Raji (cell line): Measurements from ENCODE around the gene HBA2.
"Not testable (repeated sequence)": the region's sequence is repeated elsewhere in the genome, so short reads cannot be mapped to it uniquely, and the experiment has no call there.

Source experiments
- POLR2A ChIP-seq: IDR thresholded peaks from 2 replicates; pipeline ENCODE4 v1.6.1; 2011; ENCODE audit warnings: low read depth, low read length, control low read depth; ENCODE audit not compliant: insufficient read depth

The HBA2 gene

DNA sequence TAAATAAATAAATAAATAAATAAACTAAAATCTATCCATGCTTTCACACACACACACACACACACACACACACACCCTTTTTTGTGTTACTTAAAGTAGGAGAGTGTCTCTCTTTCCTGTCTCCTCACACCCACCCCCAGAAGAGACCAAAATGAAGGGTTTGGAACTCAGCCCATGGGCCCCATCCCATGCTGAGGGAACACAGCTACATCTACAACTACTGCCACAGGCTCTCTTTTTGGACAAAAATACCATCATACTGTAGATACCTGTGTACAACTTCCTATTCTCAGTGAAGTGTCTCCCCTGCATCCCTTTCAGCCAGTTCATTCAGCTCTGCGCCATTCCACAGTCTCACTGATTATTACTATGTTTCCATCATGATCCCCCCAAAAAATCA lies 1.9 kb upstream of the HBA2 start:
- TF ChIP-seq POLR2A = no peak

DNA sequence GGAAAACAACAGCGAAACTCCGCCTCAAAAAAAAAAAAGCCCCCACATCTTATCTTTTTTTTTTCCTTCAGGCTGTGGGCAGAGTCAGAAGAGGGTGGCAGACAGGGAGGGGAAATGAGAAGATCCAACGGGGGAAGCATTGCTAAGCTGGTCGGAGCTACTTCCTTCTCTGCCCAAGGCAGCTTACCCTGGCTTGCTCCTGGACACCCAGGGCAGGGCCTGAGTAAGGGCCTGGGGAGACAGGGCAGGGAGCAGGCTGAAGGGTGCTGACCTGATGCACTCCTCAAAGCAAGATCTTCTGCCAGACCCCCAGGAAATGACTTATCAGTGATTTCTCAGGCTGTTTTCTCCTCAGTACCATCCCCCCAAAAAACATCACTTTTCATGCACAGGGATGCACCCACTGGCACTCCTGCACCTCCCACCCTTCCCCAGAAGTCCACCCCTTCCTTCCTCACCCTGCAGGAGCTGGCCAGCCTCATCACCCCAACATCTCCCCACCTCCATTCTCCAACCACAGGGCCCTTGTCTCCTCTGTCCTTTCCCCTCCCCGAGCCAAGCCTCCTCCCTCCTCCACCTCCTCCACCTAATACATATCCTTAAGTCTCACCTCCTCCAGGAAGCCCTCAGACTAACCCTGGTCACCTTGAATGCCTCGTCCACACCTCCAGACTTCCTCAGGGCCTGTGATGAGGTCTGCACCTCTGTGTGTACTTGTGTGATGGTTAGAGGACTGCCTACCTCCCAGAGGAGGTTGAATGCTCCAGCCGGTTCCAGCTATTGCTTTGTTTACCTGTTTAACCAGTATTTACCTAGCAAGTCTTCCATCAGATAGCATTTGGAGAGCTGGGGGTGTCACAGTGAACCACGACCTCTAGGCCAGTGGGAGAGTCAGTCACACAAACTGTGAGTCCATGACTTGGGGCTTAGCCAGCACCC lies 2.6 kb downstream of the HBA2 start:
- TF ChIP-seq POLR2A = no peak

DNA sequence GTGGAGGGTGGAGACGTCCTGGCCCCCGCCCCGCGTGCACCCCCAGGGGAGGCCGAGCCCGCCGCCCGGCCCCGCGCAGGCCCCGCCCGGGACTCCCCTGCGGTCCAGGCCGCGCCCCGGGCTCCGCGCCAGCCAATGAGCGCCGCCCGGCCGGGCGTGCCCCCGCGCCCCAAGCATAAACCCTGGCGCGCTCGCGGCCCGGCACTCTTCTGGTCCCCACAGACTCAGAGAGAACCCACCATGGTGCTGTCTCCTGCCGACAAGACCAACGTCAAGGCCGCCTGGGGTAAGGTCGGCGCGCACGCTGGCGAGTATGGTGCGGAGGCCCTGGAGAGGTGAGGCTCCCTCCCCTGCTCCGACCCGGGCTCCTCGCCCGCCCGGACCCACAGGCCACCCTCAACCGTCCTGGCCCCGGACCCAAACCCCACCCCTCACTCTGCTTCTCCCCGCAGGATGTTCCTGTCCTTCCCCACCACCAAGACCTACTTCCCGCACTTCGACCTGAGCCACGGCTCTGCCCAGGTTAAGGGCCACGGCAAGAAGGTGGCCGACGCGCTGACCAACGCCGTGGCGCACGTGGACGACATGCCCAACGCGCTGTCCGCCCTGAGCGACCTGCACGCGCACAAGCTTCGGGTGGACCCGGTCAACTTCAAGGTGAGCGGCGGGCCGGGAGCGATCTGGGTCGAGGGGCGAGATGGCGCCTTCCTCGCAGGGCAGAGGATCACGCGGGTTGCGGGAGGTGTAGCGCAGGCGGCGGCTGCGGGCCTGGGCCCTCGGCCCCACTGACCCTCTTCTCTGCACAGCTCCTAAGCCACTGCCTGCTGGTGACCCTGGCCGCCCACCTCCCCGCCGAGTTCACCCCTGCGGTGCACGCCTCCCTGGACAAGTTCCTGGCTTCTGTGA lies 4.1 kb downstream of the HBA2 start, which contains the start of gene HBA1:
HBA1 (plus strand) TSS at position 204 of the 906 bp plus-strand sequence; CDS start at position 241, 37 bp downstream.
- not testable (repeated sequence) for TF ChIP-seq POLR2A

DNA sequence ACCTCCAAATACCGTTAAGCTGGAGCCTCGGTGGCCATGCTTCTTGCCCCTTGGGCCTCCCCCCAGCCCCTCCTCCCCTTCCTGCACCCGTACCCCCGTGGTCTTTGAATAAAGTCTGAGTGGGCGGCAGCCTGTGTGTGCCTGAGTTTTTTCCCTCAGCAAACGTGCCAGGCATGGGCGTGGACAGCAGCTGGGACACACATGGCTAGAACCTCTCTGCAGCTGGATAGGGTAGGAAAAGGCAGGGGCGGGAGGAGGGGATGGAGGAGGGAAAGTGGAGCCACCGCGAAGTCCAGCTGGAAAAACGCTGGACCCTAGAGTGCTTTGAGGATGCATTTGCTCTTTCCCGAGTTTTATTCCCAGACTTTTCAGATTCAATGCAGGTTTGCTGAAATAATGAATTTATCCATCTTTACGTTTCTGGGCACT lies 4.7 kb downstream of the HBA2 start:
- no peak for TF ChIP-seq POLR2A

DNA sequence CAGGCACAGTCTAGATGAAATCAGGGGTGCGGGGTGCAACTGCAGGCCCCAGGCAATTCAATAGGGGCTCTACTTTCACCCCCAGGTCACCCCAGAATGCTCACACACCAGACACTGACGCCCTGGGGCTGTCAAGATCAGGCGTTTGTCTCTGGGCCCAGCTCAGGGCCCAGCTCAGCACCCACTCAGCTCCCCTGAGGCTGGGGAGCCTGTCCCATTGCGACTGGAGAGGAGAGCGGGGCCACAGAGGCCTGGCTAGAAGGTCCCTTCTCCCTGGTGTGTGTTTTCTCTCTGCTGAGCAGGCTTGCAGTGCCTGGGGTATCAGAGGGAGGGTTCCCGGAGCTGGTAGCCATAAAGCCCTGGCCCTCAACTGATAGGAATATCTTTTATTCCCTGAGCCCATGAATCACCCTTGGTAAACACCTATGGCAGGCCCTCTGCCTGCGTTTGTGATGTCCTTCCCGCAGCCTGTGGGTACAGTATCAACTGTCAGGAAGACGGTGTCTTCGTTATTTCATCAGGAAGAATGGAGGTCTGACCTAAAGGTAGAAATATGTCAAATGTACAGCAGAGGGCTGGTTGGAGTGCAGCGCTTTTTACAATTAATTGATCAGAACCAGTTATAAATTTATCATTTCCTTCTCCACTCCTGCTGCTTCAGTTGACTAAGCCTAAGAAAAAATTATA lies 5.4 kb downstream of the HBA2 start:
- TF ChIP-seq POLR2A = no peak

DNA sequence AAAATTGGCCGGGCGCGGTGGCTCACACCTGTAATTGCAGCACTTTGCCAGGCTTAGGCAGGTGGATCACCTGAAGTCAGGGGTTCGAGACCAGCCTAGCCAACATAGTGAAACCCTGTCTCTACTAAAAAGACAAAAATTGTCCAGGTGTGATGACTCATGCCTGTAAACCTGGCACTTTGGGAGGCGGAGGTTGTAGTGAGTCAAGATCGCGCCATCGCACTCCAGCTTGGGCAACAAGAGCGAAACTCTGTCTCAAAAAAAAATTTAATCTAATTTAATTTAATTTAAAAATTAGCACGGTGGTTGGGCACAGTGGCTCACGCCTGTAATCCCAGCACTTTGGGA lies 6.0 kb downstream of the HBA2 start:
- TF ChIP-seq POLR2A = no peak

DNA sequence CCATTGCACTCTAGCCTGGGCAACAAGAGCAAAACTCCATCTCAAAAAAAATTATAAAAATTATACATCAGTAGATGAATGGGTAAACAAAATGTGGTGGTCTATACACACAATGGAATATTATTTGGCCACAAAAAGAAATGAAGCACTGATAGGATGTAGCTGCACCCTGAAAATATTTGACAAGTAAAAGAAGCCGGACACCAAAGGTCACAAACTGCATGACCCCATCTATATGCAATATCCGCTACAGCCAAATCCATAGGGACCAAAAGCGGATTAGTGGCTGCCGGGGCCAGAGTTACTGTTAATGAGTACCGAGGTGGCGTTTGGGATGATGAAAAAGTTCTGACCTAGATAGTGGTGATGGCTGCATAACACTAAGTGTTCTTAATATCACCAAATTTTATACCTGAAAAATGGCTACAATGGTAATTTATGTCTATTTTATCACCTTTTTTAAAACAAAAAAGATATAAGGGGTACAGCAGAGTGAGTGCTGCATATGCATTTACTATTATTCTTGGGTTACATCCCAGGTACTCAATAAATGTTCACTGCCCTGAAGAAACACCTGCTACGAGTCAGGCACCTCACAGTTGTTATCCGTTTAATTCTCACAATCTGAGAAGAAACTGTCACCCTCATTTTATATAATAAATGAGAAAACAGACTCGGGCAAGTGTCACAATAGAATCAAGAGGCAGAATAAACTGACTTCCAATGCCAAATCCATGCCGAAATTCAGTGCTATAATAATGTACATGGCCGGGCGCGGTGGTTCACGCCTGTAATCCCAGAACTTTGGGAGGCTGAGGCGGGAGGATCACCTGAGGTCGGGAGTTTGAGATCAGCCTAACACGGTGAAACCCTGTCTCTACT lies 6.8 kb downstream of the HBA2 start:
- TF ChIP-seq POLR2A = no peak

DNA sequence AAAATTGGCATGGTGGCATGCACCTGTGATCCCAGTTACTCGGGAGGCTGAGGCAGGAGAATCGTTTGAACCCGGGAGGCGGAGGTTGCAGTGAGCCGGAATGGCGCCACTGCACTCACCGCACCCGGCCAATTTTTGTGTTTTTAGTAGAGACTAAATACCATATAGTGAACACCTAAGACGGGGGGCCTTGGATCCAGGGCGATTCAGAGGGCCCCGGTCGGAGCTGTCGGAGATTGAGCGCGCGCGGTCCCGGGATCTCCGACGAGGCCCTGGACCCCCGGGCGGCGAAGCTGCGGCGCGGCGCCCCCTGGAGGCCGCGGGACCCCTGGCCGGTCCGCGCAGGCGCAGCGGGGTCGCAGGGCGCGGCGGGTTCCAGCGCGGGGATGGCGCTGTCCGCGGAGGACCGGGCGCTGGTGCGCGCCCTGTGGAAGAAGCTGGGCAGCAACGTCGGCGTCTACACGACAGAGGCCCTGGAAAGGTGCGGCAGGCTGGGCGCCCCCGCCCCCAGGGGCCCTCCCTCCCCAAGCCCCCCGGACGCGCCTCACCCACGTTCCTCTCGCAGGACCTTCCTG lies 7.5 kb downstream of the HBA2 start, which contains the start of gene HBQ1:
HBQ1 (plus strand) TSS at position 359 of the 575 bp plus-strand sequence; CDS start at position 387, 28 bp downstream.
- no peak for TF ChIP-seq POLR2A

DNA sequence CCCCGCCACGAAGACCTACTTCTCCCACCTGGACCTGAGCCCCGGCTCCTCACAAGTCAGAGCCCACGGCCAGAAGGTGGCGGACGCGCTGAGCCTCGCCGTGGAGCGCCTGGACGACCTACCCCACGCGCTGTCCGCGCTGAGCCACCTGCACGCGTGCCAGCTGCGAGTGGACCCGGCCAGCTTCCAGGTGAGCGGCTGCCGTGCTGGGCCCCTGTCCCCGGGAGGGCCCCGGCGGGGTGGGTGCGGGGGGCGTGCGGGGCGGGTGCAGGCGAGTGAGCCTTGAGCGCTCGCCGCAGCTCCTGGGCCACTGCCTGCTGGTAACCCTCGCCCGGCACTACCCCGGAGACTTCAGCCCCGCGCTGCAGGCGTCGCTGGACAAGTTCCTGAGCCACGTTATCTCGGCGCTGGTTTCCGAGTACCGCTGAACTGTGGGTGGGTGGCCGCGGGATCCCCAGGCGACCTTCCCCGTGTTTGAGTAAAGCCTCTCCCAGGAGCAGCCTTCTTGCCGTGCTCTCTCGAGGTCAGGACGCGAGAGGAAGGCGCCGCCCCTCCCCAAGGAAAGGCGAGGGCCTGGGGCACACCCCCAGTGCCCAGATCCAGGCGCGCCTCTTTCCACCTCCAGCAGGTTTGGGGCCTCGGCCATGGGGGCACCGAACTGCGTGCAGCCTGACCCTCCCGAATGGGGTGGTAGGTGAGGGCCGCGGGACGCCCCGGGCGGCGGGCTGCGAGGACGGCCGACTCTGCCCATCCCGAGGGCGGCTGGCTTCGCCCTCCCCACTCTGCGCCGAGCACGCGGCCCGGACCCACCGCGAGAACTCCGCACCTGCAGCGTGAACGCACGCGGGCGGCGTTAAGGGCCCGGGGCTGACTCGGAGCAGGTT lies 8.2 kb downstream of the HBA2 start:
- TF ChIP-seq POLR2A = no peak

DNA sequence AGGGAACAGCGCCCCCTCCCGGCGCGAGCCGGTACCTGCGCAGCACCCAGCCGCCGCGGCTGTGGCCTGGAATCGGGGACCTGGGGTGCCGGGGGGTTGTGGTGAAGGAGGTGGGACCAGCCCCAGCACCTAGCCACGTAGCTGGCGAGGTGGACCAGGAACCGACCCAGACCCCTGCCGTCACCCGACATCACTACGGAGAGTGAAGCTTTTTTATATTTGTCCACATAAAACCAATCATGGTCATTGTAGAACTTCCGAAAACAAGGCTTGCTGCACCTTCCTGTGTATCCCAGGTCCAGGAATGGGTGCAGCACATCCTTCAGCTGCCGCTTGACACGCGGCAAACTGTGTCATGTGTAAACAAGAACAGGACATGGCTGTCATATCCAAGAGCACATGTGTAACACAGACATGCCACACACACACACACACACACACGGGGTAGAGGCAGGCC lies 8.9 kb downstream of the HBA2 start:
- no peak for TF ChIP-seq POLR2A

DNA sequence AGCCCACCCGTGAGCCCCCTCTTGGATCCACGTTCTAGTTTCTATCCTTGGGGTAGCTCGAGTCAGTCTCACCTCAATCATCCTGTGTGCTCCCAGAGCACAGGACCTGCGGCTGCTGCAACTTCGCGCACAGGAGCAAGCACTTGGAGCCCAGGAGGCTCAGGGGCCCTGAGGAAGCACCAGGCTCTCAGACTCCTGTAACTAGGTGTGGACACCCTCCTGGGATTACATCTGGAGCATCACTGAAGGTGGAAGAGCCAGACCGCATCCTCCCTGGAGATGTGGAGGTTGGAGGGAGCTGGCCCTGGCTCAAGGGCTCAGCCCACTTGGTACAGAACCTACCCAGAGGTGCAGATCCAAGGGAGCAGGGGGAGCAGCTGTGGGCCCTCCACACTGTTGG lies 10.3 kb downstream of the HBA2 start:
- TF ChIP-seq POLR2A = no peak

DNA sequence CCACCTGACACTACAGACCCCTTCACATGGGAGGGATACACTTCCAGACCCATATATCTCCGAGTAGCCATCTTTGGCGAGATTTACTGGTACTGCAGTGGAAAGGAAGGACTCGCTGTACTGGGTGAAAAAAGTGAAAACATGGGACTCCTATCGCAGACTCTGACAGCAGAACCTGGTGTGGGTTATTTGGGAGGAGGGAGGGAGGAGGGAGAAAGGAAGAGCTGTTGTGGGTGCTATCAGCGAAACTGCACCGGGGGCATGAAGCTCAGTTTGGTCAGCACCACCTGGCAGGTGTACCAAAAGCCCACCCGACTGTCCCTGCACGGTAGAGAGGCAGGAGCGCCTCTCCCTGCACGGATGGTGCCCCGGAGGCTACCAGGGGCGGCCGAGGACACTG lies 12.5 kb downstream of the HBA2 start:
- TF ChIP-seq POLR2A = no peak

DNA sequence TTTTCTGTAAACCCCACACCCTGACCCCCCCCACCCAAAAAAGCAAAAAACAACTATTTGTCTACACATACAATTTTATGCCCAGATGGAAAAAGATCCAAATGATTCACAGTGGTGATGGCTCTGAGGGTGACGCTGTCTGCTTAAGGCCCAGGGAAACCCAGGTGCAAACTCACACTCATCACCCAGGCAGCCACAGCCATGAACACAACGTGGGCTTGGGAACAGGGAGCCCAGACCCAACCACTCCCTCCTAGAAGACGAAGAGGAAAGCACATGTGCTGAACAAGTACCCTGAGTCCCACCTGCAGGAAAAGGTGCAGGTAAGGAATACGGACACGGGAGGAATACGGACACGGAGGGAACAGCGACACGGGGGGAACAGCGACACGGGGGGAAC lies 13.0 kb downstream of the HBA2 start:
- no peak for TF ChIP-seq POLR2A
